Testis (tissue), 2 donors: ENCODE results near the gene DENND6B.

ENCODE experiments used
- CTCF ChIP-seq, 3 experiments: fragments of 450-650 bp in 2 of 3; fragments of 200-600 bp in 1 of 3; sonication (generic) in 1 of 3; IDR thresholded peaks; one replicate each; pipeline ENCODE4 v1.5.1; 2016 to 2019; ENCODE audit warnings: antibody characterized with exemption in 3 of 3, mild to moderate bottlenecking in 2 of 3, moderate library complexity in 1 of 3
- POLR2A ChIP-seq: fragments of 450-650 bp; IDR thresholded peaks from one replicate; pipeline ENCODE4 v1.6.1; 2017; ENCODE audit warnings: antibody characterized with exemption, mild to moderate bottlenecking, moderate library complexity

- TF ChIP-seq CTCF (IDR thresholded peaks at IDR 0.05) (no peak), POLR2A (no peak)
Measured at GRCh38 chr22:50266994-50267393, 59.8 kb downstream of the DENND6B start.
